ENCODE data around the gene PTMS.

PTMS gene

DNA sequence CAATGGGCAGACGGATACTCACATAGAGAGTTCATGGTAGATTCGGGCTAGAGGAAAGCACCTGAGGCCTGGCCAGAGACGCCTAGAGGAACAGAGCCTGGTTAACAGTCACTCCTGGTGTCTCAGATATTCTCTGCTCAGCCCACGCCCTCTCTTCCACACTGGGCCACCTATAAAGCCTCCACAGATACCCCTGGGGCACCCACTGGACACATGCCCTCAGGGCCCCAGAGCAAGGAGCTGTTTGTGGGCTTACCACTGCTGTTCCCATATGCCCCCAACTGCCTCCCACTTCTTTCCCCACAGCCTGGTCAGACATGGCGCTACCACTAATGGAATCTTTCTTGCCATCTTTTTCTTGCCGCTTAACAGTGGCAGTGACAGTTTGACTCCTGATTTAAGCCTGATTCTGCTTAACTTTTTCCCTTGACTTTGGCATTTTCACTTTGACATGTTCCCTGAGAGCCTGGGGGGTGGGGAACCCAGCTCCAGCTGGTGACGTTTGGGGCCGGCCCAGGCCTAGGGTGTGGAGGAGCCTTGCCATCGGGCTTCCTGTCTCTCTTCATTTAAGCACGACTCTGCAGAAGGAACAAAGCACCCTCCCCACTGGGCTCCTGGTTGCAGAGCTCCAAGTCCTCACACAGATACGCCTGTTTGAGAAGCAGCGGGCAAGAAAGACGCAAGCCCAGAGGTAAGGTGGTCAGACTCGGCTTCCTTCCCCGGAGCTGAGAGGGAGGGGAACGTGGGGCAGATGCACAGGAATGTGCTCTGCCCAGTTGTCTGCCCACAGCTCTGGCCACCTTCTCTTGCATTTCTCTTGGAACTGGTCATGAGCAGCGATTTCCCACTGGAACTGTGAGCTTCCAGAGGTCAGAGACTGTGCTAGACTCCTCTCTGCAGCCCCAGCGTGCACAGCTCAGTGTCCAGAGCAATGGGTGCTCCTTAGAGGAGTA is 23.1 kb downstream of the PTMS start, which contains the start of gene CD4:
TSS of gene CD4 (plus strand) at position 557 of the 953 bp plus-strand sequence. CDS start 10,611 bp downstream, outside the sequence.
- H3K4me3 Mint-ChIP-seq: peak within 1 kb of the TSS; percentile 95
- no peaks in the 10 kb centered on the region for H3K9me3 Mint-ChIP-seq
- peaks cover 73% of the 10 kb centered on the region for H3K4me1 Mint-ChIP-seq
- H3K27me3 Mint-ChIP-seq: no peaks in the 10 kb centered on the region
- H3K27ac Mint-ChIP-seq: peak within 1 kb of the TSS; percentile 98
- peaks cover 2% of the 10 kb centered on the region for H3K36me3 Mint-ChIP-seq

DNA sequence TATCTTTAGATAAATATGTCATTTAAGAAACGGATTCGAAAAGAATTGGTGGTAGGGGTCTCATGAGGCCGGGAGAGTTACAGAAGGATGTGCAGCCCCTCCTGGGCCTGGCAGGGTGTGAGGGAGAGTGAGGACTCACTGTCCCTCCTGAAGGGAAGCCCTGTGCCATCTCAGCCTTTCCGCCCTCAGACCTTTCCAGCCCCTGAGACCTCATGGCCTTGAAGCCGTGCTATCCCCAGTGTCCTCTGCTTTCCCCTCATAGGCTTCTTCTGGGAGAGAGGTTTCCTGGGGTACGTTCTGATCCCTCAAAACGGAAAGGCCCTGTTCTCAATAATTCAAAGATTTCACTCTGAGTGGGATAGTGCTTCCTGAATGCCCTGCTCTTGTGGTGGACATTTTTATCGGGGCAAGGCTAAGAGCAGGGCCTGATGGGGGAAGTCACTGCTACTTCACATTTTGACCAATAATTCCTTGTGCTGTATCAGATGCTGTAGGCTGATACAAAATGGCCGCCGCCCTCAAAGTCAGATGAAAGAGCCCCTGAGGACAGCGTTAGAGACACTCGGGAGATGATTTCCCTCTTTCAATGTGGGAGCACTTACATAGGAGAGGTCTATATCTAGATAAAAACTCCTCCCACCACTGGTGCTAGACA is 24.5 kb downstream of the PTMS start:
- H3K27ac Mint-ChIP-seq: peak overlapping the region; percentile 98
- no peaks in the 10 kb centered on the region for H3K9me3 Mint-ChIP-seq
- H3K4me1 Mint-ChIP-seq: peaks cover 69% of the 10 kb centered on the region
- H3K36me3 Mint-ChIP-seq: peaks cover 6% of the 10 kb centered on the region
- H3K4me3 Mint-ChIP-seq: peak overlapping the region; percentile 95
- no peaks in the 10 kb centered on the region for H3K27me3 Mint-ChIP-seq

DNA sequence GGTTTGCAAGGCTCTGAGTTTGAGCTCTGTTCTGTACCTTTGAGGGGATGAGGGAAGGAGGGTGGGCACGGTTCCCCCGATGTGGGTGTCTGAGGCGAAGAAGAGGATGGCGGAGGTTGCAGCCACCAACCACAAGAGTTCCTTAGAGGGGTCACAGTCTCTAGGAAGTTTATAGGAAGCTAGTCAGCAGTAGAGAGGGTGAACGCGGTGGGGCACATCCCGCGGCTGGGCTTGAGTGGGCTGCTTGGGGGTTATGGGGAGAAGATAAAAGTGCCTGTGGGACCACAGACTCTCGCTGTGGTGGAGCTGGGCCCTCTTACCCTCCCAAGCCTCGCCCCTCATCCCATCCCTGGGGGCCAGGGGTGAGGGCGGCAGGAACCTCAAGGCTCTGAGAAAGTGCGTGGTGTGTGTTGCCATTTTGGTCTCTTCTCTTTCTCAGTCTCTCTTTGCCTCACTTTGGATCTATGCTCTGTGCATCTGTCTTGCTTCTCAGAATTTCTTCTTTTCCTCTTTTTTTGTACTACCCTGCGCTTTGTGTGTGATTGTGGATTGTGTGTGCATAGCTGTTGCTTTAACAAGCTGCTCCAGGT is 25.9 kb downstream of the PTMS start:
- peaks cover 10% of the 10 kb centered on the region for H3K36me3 Mint-ChIP-seq
- no peaks in the 10 kb centered on the region for H3K9me3 Mint-ChIP-seq
- peak overlapping the region; percentile 95 for H3K4me3 Mint-ChIP-seq
- H3K27ac Mint-ChIP-seq: peak overlapping the region; percentile 98
- H3K4me1 Mint-ChIP-seq: peaks cover 71% of the 10 kb centered on the region
- no peaks in the 10 kb centered on the region for H3K27me3 Mint-ChIP-seq

DNA sequence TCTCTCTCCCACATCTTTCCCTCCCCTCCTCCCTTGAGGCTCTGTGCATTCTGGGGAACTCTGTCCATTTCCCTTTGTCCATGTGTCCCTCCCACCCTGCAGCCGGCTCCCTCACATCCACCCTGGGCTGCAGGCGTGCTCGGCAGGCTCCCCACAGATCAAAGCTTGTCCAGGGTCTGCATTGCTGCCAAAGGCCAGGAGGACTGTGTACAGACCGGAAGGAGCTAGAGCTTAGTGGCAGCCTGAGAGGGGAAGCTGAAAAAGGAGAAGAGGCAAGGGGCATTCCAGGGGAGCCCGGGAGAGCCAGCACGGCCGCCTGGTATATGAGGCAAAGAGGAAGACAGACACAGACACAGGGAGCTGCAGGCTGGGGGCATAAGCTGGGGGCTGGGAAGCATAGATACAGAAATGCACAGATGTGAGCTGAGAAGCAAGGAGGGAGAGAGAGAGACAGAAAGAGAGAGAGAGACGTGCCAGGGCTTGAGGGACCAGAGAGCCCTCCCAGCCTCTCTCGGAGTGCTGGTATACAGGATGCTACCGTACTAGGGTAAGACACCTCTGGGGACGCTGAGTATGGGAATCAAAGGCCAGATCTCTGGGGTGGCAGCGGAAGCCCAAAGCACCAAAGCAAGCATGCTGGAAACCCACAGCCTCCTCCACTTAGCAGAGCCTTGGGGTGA is 26.5 kb downstream of the PTMS start:
- H3K36me3 Mint-ChIP-seq: peaks cover 10% of the 10 kb centered on the region
- peak overlapping the region; percentile 98 for H3K27ac Mint-ChIP-seq
- H3K4me3 Mint-ChIP-seq: peak overlapping the region; percentile 95
- no peaks in the 10 kb centered on the region for H3K27me3 Mint-ChIP-seq
- H3K4me1 Mint-ChIP-seq: peaks cover 73% of the 10 kb centered on the region
- H3K9me3 Mint-ChIP-seq: no peaks in the 10 kb centered on the region

DNA sequence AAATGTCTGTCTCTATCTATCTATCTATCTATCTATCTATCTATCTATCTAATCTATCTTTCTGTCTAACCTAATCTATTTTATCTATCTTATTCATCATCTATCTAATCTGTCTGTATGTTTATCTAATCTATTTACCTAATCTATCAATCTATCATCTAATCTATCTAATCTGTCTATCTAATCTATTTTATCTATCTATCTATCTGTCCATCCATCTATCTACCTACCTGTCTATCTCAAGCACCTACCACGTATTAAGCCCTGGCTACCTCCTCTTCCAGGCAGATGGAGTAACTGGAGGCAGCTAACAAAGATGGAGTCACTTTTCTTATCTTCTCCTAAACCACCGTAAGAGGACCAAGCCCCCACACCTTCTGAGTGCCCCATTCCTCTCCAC is 28.9 kb downstream of the PTMS start:
- no peak overlapping the region for H3K4me3 Mint-ChIP-seq
- H3K36me3 Mint-ChIP-seq: peaks cover 13% of the 10 kb centered on the region
- peak overlapping the region; percentile 67 for H3K27ac Mint-ChIP-seq
- peaks cover 78% of the 10 kb centered on the region for H3K4me1 Mint-ChIP-seq
- H3K9me3 Mint-ChIP-seq: no peaks in the 10 kb centered on the region
- no peaks in the 10 kb centered on the region for H3K27me3 Mint-ChIP-seq

DNA sequence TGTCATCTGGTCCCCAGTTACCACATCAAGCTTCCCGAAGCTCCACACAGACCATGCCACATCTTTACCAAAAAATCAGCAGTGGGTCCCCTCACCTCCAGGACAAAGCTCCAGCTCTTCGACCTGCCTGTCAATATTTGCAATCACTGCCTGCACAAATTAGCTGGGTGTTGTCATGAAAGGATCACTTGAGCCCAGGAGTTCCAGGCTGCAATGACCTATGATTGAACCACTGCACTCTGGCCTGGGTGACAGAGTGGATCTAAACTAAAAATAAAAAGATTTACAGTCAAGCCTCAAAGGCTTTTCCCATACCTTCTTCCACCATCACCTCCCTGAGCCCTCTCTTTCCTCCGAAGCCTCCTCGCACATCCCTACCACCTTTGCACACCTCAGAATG is 30.4 kb downstream of the PTMS start:
- Mint-ChIP-seq H3K36me3 (peaks cover 13% of the 10 kb centered on the region), H3K9me3 (no peaks in the 10 kb centered on the region), H3K4me1 (peaks cover 74% of the 10 kb centered on the region), H3K27me3 (no peaks in the 10 kb centered on the region), H3K27ac (peak overlapping the region; percentile 89), H3K4me3 (no peak overlapping the region)

DNA sequence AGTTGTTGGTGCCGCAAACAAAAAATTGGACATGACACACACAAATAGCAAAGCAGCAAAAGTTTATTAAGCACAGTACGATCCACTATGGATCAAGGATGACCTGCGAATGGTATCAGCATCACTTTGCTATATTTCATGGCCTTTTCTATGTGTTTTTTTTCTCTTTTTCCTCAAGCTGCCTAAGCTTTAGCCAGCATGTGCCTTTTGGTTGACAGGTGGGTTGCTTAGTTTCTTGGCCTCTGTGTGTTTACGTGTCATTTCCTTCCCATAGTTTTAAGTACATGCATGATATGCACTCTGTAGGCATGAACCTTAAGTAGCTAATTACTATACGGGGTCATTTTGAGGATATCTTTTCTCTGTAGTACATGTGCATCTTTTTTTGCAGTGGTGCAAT is 33.0 kb downstream of the PTMS start:
- peak overlapping the region; percentile 79 for H3K27ac Mint-ChIP-seq
- H3K27me3 Mint-ChIP-seq: no peaks in the 10 kb centered on the region
- H3K36me3 Mint-ChIP-seq: peaks cover 13% of the 10 kb centered on the region
- peaks cover 51% of the 10 kb centered on the region for H3K4me1 Mint-ChIP-seq
- no peaks in the 10 kb centered on the region for H3K9me3 Mint-ChIP-seq
- no peak overlapping the region for H3K4me3 Mint-ChIP-seq

DNA sequence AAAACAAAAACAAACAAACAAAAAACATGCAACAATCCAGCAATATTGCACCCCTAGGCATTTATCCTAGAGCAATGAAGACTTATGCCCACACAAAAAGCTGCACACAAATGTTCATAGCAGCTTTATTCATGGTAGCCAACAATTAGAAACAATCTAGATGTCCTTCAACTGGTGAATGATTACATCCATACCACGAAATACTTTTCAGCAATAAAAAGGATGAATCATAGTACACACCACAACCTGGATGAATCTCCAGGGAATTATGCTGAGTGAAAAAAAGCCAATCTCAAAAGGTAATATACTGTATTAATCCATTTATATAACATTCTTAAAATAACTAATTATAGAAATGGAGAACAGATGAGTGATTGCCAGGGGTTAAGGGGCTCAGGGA is 41.0 kb downstream of the PTMS start:
- Mint-ChIP-seq H3K9me3 (no peaks in the 10 kb centered on the region), H3K4me1 (peaks cover 29% of the 10 kb centered on the region), H3K27me3 (no peaks in the 10 kb centered on the region), H3K36me3 (peaks cover 11% of the 10 kb centered on the region), H3K27ac (no peak overlapping the region), H3K4me3 (no peak overlapping the region)

DNA sequence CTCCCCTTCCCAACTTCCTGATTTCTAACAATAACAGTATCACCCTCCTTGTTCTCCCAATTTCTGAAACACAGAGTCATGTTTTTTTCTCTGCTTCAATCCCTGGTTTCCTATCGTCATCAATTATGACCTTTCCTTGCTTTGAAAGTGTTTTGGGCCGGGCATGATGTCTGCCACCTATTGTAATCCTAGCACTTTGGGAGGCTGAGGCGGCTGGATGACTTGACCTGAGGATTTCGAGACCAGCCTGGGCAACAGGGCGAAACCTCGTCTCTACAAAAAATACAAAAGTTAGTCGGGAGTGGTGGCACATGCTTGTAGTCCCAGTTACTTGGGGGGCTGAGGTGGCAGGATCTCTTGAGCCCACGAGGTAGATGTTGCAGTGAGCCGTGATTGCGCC is 42.9 kb downstream of the PTMS start:
- H3K27ac Mint-ChIP-seq: no peak overlapping the region
- no peaks in the 10 kb centered on the region for H3K27me3 Mint-ChIP-seq
- no peak overlapping the region for H3K4me3 Mint-ChIP-seq
- no peaks in the 10 kb centered on the region for H3K9me3 Mint-ChIP-seq
- peaks cover 34% of the 10 kb centered on the region for H3K4me1 Mint-ChIP-seq
- peaks cover 11% of the 10 kb centered on the region for H3K36me3 Mint-ChIP-seq

DNA sequence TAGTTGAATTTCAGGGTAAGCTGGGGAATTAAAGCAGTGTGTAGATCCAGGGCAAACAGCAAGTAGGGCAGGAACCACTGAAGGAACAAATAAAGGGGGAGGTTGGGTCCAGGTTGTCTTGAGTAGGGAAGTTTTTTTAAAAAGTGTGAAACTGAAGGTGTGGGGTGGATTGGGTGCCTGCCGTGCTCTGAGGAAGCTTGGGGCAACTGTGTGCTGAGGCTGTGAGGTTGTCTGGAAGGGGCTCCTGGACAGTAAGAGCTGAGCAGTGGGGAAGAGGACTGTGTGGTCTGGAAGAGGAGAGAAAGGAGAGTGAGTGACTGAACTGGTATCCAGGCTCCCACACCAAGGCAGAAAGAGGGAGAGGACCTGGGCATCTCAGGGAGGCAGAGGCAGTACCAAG is 44.6 kb downstream of the PTMS start:
- no peak overlapping the region for H3K4me3 Mint-ChIP-seq
- H3K36me3 Mint-ChIP-seq: peaks cover 5% of the 10 kb centered on the region
- H3K4me1 Mint-ChIP-seq: peaks cover 27% of the 10 kb centered on the region
- no peaks in the 10 kb centered on the region for H3K27me3 Mint-ChIP-seq
- peak overlapping the region; percentile 91 for H3K27ac Mint-ChIP-seq
- H3K9me3 Mint-ChIP-seq: no peaks in the 10 kb centered on the region

DNA sequence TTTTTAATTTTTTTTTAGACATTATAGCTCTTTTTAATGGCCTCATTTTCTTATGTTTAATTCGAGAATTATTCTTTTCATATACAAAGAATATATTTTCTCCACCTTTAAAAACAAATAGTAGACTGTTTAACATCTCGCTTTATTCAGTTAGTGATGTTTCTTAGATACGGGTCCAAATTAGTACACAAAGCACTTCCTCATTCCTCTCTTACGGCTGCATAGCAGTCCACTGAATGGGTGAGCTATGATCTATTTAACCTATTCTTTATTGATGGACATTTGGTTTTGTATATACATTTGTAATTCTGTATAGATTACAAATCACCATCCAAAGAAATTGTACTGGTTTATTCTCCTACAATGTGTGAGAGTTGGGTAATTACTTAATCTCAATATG is 47.2 kb downstream of the PTMS start:
- H3K27ac Mint-ChIP-seq: no peak overlapping the region
- no peaks in the 10 kb centered on the region for H3K27me3 Mint-ChIP-seq
- peaks cover 10% of the 10 kb centered on the region for H3K36me3 Mint-ChIP-seq
- H3K4me1 Mint-ChIP-seq: peaks cover 26% of the 10 kb centered on the region
- no peaks in the 10 kb centered on the region for H3K9me3 Mint-ChIP-seq
- H3K4me3 Mint-ChIP-seq: no peak overlapping the region

DNA sequence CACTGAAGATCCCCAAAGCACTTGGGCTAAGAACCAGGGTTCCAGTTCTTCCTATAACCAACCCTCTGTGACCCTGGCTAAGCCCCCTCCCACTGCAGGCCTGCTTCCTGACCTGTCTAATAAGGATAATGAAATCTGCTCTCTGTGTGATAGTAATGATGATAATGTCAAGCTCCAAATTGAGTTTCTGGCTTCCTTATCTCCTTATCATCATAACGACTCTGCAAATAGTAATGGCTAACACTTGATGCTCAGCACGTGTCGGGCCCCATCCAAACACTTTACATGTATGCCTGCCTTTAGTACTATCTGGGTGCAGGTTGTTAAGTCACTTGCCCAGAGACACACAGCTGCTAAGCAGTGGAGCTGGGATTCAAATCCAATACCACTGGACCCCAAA is 50.4 kb downstream of the PTMS start:
- Mint-ChIP-seq H3K36me3 (peaks cover 5% of the 10 kb centered on the region), H3K9me3 (no peaks in the 10 kb centered on the region), H3K27me3 (no peaks in the 10 kb centered on the region), H3K27ac (peak overlapping the region; percentile 17), H3K4me3 (no peak overlapping the region), H3K4me1 (peaks cover 16% of the 10 kb centered on the region)

DNA sequence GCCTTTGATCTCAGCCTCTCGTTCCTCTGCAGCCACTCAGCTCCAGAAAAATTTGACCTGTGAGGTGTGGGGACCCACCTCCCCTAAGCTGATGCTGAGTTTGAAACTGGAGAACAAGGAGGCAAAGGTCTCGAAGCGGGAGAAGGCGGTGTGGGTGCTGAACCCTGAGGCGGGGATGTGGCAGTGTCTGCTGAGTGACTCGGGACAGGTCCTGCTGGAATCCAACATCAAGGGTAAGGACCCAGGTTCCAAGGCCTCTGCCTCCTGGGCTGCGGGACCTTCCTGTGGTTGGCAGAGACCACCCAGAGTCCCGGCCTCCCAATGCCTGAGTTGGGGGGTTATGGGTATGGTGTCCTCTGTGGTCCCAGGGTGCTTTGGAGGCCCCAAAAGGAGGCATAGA is 50.9 kb downstream of the PTMS start:
- Mint-ChIP-seq H3K4me3 (no peak overlapping the region), H3K27ac (peak overlapping the region; percentile 41), H3K9me3 (no peaks in the 10 kb centered on the region), H3K4me1 (peaks cover 19% of the 10 kb centered on the region), H3K27me3 (no peaks in the 10 kb centered on the region), H3K36me3 (peaks cover 5% of the 10 kb centered on the region)

DNA sequence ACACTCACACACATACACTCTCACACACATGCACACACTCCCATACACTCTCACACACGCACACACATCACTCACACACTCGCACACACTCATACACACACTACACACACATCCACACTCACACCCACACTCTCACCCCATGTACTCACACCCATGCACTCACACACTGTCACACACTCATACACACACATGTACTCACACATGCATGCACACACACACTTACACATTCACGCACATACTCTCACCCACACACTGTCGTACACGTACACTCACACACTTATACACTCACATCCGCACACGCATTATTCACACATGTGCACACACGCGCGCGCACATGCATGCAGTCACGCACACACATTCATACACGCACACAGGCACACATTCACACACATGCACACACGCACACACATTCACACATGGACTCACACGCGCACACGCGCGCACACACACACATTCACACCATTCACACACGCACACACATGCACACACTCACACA is 51.5 kb downstream of the PTMS start:
- H3K27ac Mint-ChIP-seq: peak overlapping the region; percentile 6
- H3K4me3 Mint-ChIP-seq: no peak overlapping the region
- H3K27me3 Mint-ChIP-seq: no peaks in the 10 kb centered on the region
- H3K36me3 Mint-ChIP-seq: peaks cover 5% of the 10 kb centered on the region
- H3K4me1 Mint-ChIP-seq: peaks cover 20% of the 10 kb centered on the region
- H3K9me3 Mint-ChIP-seq: no peaks in the 10 kb centered on the region

DNA sequence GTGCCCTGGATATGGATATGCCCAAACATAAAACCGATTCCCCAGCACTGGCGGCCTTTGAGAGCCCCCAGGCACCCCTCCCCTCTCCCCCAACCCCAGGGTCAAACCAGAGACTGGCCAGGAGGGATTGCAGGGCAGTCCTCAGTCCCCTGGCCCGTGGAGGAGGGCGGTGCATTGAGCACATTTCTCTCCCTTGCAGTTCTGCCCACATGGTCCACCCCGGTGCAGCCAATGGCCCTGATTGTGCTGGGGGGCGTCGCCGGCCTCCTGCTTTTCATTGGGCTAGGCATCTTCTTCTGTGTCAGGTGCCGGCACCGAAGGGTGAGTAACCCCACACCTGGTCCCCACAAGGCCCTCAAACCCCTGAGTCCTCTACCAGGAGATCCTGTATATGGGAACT is 52.1 kb downstream of the PTMS start:
- peaks cover 5% of the 10 kb centered on the region for H3K36me3 Mint-ChIP-seq
- H3K4me3 Mint-ChIP-seq: no peak overlapping the region
- peaks cover 20% of the 10 kb centered on the region for H3K4me1 Mint-ChIP-seq
- peaks cover 2% of the 10 kb centered on the region for H3K27me3 Mint-ChIP-seq
- no peak overlapping the region for H3K27ac Mint-ChIP-seq
- H3K9me3 Mint-ChIP-seq: no peaks in the 10 kb centered on the region
